Adrenal gland (tissue), 5 donors: ENCODE data around the gene SHF.

Source experiments
- POLR2A ChIP-seq, 2 donors: fragments of 450-650 bp; IDR thresholded peaks; one replicate each; pipeline ENCODE4 v1.6.1; 2017; ENCODE audit warnings: antibody characterized with exemption in 2 of 2, mild to moderate bottlenecking in 2 of 2, moderate library complexity in 1 of 2
- TF ChIP-seq, protein P1 (sequence below), 6 experiments: fragments of 450-650 bp in 4 of 6; fragments of 200-600 bp in 2 of 6; sonication (generic) in 1 of 6; IDR thresholded peaks; 1 replicate in 5 of 6; 2 replicates in 1 of 6; pipeline versions ENCODE4 v1.5.1 to v1.8.0; 2016 to 2021; ENCODE audit warnings: antibody characterized with exemption in 6 of 6, mild to moderate bottlenecking in 2 of 6, moderate library complexity in 1 of 6
- donor health status: DM: no; HTN: no; CAD: no.

DNA sequence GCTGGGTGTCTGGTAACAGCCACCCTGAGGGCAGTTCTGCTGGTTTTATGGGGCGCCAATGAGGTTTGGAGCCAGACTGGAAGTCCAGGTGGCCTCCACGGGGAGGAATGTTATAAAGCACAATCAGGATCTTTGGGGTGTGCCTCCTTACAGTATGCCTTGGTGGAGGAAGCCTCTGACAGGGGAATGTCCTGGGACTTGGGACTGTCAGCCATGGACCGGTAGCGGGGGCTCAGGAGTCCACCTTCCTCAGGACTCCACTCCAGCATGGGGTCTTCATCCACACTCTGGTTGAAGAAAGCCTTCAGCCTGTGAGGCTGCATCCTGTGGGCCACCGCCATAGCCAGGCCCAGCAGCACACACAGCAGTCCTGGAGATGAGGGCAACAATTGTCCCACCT is 68.8 kb downstream of the SHF start:
- no peak for TF ChIP-seq POLR2A (IDR thresholded peaks at IDR 0.05)
- TF ChIP-seq, protein P1, sequence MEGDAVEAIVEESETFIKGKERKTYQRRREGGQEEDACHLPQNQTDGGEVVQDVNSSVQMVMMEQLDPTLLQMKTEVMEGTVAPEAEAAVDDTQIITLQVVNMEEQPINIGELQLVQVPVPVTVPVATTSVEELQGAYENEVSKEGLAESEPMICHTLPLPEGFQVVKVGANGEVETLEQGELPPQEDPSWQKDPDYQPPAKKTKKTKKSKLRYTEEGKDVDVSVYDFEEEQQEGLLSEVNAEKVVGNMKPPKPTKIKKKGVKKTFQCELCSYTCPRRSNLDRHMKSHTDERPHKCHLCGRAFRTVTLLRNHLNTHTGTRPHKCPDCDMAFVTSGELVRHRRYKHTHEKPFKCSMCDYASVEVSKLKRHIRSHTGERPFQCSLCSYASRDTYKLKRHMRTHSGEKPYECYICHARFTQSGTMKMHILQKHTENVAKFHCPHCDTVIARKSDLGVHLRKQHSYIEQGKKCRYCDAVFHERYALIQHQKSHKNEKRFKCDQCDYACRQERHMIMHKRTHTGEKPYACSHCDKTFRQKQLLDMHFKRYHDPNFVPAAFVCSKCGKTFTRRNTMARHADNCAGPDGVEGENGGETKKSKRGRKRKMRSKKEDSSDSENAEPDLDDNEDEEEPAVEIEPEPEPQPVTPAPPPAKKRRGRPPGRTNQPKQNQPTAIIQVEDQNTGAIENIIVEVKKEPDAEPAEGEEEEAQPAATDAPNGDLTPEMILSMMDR (IDR thresholded peaks at IDR 0.05), result no peak
